SK-N-SH (cell line): Measurements from ENCODE around the gene MED22. TPM values are rescaled to one million over a fixed set of nuclear protein-coding genes. Genes with fewer than 3 reads are reported as not detected.

Source experiments
- CTCF ChIA-PET: fragments of 300-600, 350-600 bp; formaldehyde crosslinking; extraction: SDS; loops from one replicate; lab custom pipeline; 2021; lab: Yijun Ruan, JAX
- POLR2A ChIA-PET: fragments of 350-600 bp; sonication (Branson Sonifier 250); formaldehyde crosslinking; extraction: SDS; loops from one replicate; lab custom pipeline; 2020; ENCODE audit warnings: antibody characterized with exemption, inconsistent platforms; lab: Yijun Ruan, JAX
- DNase-seq: peaks from one replicate; pipeline ENCODE4 v3.0.0; 2012
- H2AFZ ChIP-seq: fragments of 200-600 bp; sonication (generic); 2 replicates; pipeline ENCODE4 v1.8.1; 2016; ENCODE audit warnings: antibody characterized with exemption, mild to moderate bottlenecking, low read depth
- H3F3A ChIP-seq: fragments of 200-600 bp; sonication (generic); replicated peaks from 2 replicates; pipeline ENCODE3; 2016; ENCODE audit warnings: antibody characterized with exemption, mild to moderate bottlenecking; ENCODE audit not compliant: insufficient read depth
- H3K27ac ChIP-seq, 2 experiments: fragments of 200-500 bp in 1 of 2; fragments of 200-600 bp in 1 of 2; sonication (Bioruptor generic) in 1 of 2; sonication (generic), shearing (Covaris generic) in 1 of 2; 2 replicates each; pipeline versions ENCODE4 v1.5.1 to v1.6.1; 2014 to 2016; ENCODE audit warnings: low read depth in 2 of 2, inconsistent platforms in 1 of 2, low read length in 1 of 2, mild to moderate bottlenecking in 1 of 2, mixed read lengths in 1 of 2
- H3K27me3 ChIP-seq: fragments of 200-600 bp; sonication (generic), shearing (Covaris generic); 2 replicates; pipeline ENCODE4 v1.6.1; 2016; ENCODE audit warnings: mixed run types; ENCODE audit not compliant: insufficient read depth
- H3K36me3 ChIP-seq, 2 experiments: fragments of 200-500 bp in 1 of 2; fragments of 200-600 bp in 1 of 2; sonication (Bioruptor generic) in 1 of 2; sonication (generic) in 1 of 2; replicated peaks in 1 of 2; 2 replicates each; pipeline versions ENCODE3 to v1.5.1; 2014 to 2016; ENCODE audit warnings: low read length in 1 of 2, mild to moderate bottlenecking in 1 of 2; ENCODE audit not compliant: insufficient read depth in 2 of 2, control insufficient read depth in 1 of 2
- H3K4me1 ChIP-seq, 2 experiments: fragments of 200-500 bp in 1 of 2; fragments of 200-600 bp in 1 of 2; sonication (Bioruptor generic) in 1 of 2; sonication (generic), shearing (Covaris generic) in 1 of 2; 2 replicates each; pipeline versions ENCODE4 v1.5.1 to v1.6.1; 2014 to 2016; ENCODE audit warnings: low read depth in 1 of 2, low read length in 1 of 2, mixed run types in 1 of 2; ENCODE audit not compliant: insufficient read depth in 2 of 2, control insufficient read depth in 1 of 2
- H3K4me2 ChIP-seq: fragments of 200-600 bp; sonication (generic), shearing (Covaris generic); 2 replicates; pipeline ENCODE4 v1.6.1; 2017; ENCODE audit warnings: mixed run types
- H3K4me3 ChIP-seq, 2 experiments: fragments of 200-500 bp in 1 of 2; fragments of 200-600 bp in 1 of 2; sonication (Bioruptor generic) in 1 of 2; sonication (generic), shearing (Covaris generic) in 1 of 2; 2 replicates each; pipeline versions ENCODE4 v1.5.1 to v1.8.1; 2014 to 2016; ENCODE audit warnings: low read depth in 2 of 2, inconsistent platforms in 1 of 2, low read length in 1 of 2, mild to moderate bottlenecking in 1 of 2, mixed read lengths in 1 of 2, moderate library complexity in 1 of 2
- H3K79me2 ChIP-seq: fragments of 200-600 bp; sonication (generic); 2 replicates; pipeline ENCODE4 v1.8.1; 2017; ENCODE audit warnings: mild to moderate bottlenecking; ENCODE audit not compliant: insufficient read depth
- H3K9ac ChIP-seq: fragments of 200-600 bp; sonication (generic); 2 replicates; pipeline ENCODE4 v1.6.1; 2017; ENCODE audit warnings: mixed run types
- H3K9me2 ChIP-seq: fragments of 200-600 bp; sonication (generic); 2 replicates; pipeline ENCODE4 v1.6.1; 2017; ENCODE audit warnings: mixed run types
- H3K9me3 ChIP-seq: fragments of 200-600 bp; sonication (generic); 2 replicates; pipeline ENCODE4 v1.6.1; 2017; ENCODE audit warnings: mixed run types, mild to moderate bottlenecking, moderate library complexity
- H4K20me1 ChIP-seq: fragments of 200-600 bp; sonication (generic); 2 replicates; pipeline ENCODE4 v1.6.1; 2017; ENCODE audit warnings: mild to moderate bottlenecking, mixed run types; ENCODE audit not compliant: insufficient read depth
- CTCF ChIP-seq: fragments of 200-600 bp; sonication (generic); IDR thresholded peaks from 2 replicates; pipeline ENCODE4 v1.6.1; 2017; ENCODE audit warnings: antibody characterized with exemption, mild to moderate bottlenecking, moderate library complexity
- FOSL2 ChIP-seq: IDR thresholded peaks from 2 replicates; pipeline ENCODE4 v1.4.0; 2012; ENCODE audit warnings: low read depth, mild to moderate bottlenecking, moderate library complexity, borderline replicate concordance
- GABPA ChIP-seq: IDR thresholded peaks from 2 replicates; pipeline ENCODE4 v1.4.0; 2012; ENCODE audit warnings: low read depth, mild to moderate bottlenecking
- MEF2A ChIP-seq: IDR thresholded peaks from 2 replicates; pipeline ENCODE4 v1.4.0; 2012; ENCODE audit warnings: low read depth, borderline replicate concordance
- POLR2AphosphoS5 ChIP-seq: IDR thresholded peaks from 2 replicates; pipeline ENCODE4 v1.6.1; 2012; ENCODE audit warnings: low read depth, low read length
- RAD21 ChIP-seq: IDR thresholded peaks from 2 replicates; pipeline ENCODE4 v1.6.1; 2012; ENCODE audit warnings: mild to moderate bottlenecking, low read length
- RCOR1 ChIP-seq: fragments of 150-350 bp; IDR thresholded peaks from 2 replicates; pipeline ENCODE4 v1.6.1; 2017; ENCODE audit warnings: antibody characterized with exemption, low read length
- SIN3A ChIP-seq: IDR thresholded peaks from 2 replicates; pipeline ENCODE4 v1.6.1; 2012; ENCODE audit warnings: low read depth, mild to moderate bottlenecking, low read length, moderate library complexity, borderline replicate concordance
- TCF12 ChIP-seq: IDR thresholded peaks from 2 replicates; pipeline ENCODE4 v1.4.0; 2012
- TEAD4 ChIP-seq: IDR thresholded peaks from 2 replicates; pipeline ENCODE4 v1.4.0; 2012; ENCODE audit warnings: mild to moderate bottlenecking, borderline replicate concordance; ENCODE audit not compliant: insufficient read depth
- USF1 ChIP-seq: IDR thresholded peaks from 2 replicates; pipeline ENCODE4 v1.4.0; 2012; ENCODE audit warnings: low read depth, borderline replicate concordance
- USF2 ChIP-seq: fragments of 150-350 bp; IDR thresholded peaks from 2 replicates; pipeline ENCODE4 v1.6.1; 2017; ENCODE audit warnings: antibody characterized with exemption, low read length, low read depth, borderline replicate concordance
- WGBS: methylation state at CpG from one replicate; pipeline ENCODE4 v1.1.6; 2017; ENCODE audit warnings: low lambda C conversion rate; 5-methylcytosine and 5-hydroxymethylcytosine counted together
- polyA plus RNA-seq, 3 experiments: library from polyadenylated mRNA; depleted of rRNA; stranded (reverse); fragments of >200 nt; gene quantifications; 2 replicates each; pipeline ENCODE4 v1.2.3, GENCODE V29; 2012

The MED22 gene
- polyA plus RNA-seq, 1 of the 3 experiments (the other 2 are of a cell fraction), result 27.9 TPM

GRCh38 chr9:133353548-133353947, 5.6 kb upstream of the MED22 start:
- WGBS, result 73% methylated on average over 5 of the region's 5 CpGs
- ChIA-PET POLR2A (interaction anchor here (0.7 to 1.1 kb wide), 2 partner anchors 10 to 18 kb away, joined by 3 to 4 read pairs; no protein-coding TSS in a partner anchor), CTCF (interaction anchor here (1.2 to 1.4 kb wide), 4 partner anchors 11 to 209 kb away, joined by 3 to 4 read pairs (median 3); no protein-coding TSS in a partner anchor)
- Histone ChIP-seq H2AFZ (no peak overlapping the region), H3K27ac (no peak overlapping the region; a peak in 1 of 4 replicates), H3K79me2 (peaks cover 64% of the 10 kb centered on the region), H4K20me1 (peaks cover 34% of the 10 kb centered on the region), H3K4me3 (no peak overlapping the region), H3K27me3 (no peaks in the 10 kb centered on the region), H3K36me3 (peaks cover 36 to 57% of the 10 kb centered on the region in 2 experiments), H3K9me3 (no peaks in the 10 kb centered on the region), H3F3A (peaks cover 45% of the 10 kb centered on the region), H3K4me1 (peaks cover 20 to 41% of the 10 kb centered on the region in 2 experiments; a peak in 3 of 4 replicates), H3K9me2 (no peaks in the 10 kb centered on the region), H3K4me2 (no peak overlapping the region), H3K9ac (no peak overlapping the region)
- TF ChIP-seq TCF12 (no peak), CTCF (no peak), SIN3A (no peak), USF2 (no peak), MEF2A (no peak), USF1 (no peak), RCOR1 (no peak)
- no peak for DNase-seq

- Histone ChIP-seq H3K79me2 (peaks cover 65% of the 10 kb centered on the region), H3K27me3 (no peaks in the 10 kb centered on the region), H2AFZ (no peak overlapping the region), H3K9ac (no peak overlapping the region), H3K27ac (no peak overlapping the region), H4K20me1 (peaks cover 35% of the 10 kb centered on the region), H3K36me3 (peaks cover 36 to 57% of the 10 kb centered on the region in 2 experiments), H3K4me1 (peaks cover 20 to 37% of the 10 kb centered on the region in 2 experiments; a peak in 3 of 4 replicates), H3F3A (peaks cover 45% of the 10 kb centered on the region), H3K9me3 (no peaks in the 10 kb centered on the region), H3K9me2 (no peaks in the 10 kb centered on the region), H3K4me3 (no peak overlapping the region), H3K4me2 (no peak overlapping the region)
- no peak for TF ChIP-seq RCOR1
- no peak for TF ChIP-seq MEF2A
- TF ChIP-seq POLR2AphosphoS5, result peak; percentile 12; the same call in 1 of the 2 replicates
- no peak for TF ChIP-seq FOSL2
- TF ChIP-seq RAD21, result no peak
- TF ChIP-seq TEAD4, result no peak
- no peak for TF ChIP-seq GABPA
- POLR2A ChIA-PET, result interaction anchor here (1.1 kb wide), 1 partner anchor 11 kb away, joined by 4 read pairs; no protein-coding TSS in a partner anchor
- 87% methylated on average over 7 of the region's 8 CpGs for WGBS
- DNase-seq, result no peak
- CTCF ChIA-PET, result interaction anchor here (1.2 to 3.1 kb wide), 6 partner anchors 10 to 208 kb away, joined by 3 to 13 read pairs (median 3); no protein-coding TSS in a partner anchor
Measured at GRCh38 chr9:133352635-133353340, 4.9 kb upstream of the MED22 start.
